Colon (tissue), 2 donors: ENCODE measurements around the gene RXRA.

ENCODE experiments used
- FAIRE-seq: peaks from 2 replicates; lab custom pipeline; 2012; peaks lifted over from hg19 to GRCh38; lab: Jason Lieb, UNC
- donor health status: control.
- donor health status: control.

Gene RXRA

GRCh38 chr9:134403682-134404301 is 77.5 kb downstream of the RXRA start:
- no peak for FAIRE-seq

- no peak for FAIRE-seq
These were observed 78.4 kb downstream of the RXRA start for GRCh38 chr9:134404376-134405358.

- FAIRE-seq, result no peak
These were observed 79.3 kb downstream of the RXRA start for GRCh38 chr9:134405527-134405926.

GRCh38 chr9:134406366-134407120 is 80.3 kb downstream of the RXRA start:
- FAIRE-seq, result no peak

- FAIRE-seq, result no peak
These were observed 81.0 kb downstream of the RXRA start for GRCh38 chr9:134407121-134407779.

GRCh38 chr9:134408389-134408788 is 82.1 kb downstream of the RXRA start:
- FAIRE-seq, result no peak

GRCh38 chr9:134408939-134409737 is 82.9 kb downstream of the RXRA start:
- no peak for FAIRE-seq

- no peak for FAIRE-seq
These were observed 84.0 kb downstream of the RXRA start for GRCh38 chr9:134410071-134410834.

- FAIRE-seq, result no peak
These were observed 84.6 kb downstream of the RXRA start for GRCh38 chr9:134410835-134411217.

GRCh38 chr9:134411440-134412297 is 85.4 kb downstream of the RXRA start:
- no peak for FAIRE-seq

GRCh38 chr9:134412298-134412711 is 86.0 kb downstream of the RXRA start:
- FAIRE-seq, result no peak

- FAIRE-seq, result no peak
These were observed 87.0 kb downstream of the RXRA start for GRCh38 chr9:134413112-134413715.

- FAIRE-seq, result no peak
These were observed 87.8 kb downstream of the RXRA start for GRCh38 chr9:134413890-134414623.

GRCh38 chr9:134414900-134415425 is 88.7 kb downstream of the RXRA start:
- FAIRE-seq, result no peak

- no peak for FAIRE-seq
These were observed 90.2 kb downstream of the RXRA start for GRCh38 chr9:134416385-134417015.

GRCh38 chr9:134418354-134418753 is 92.1 kb downstream of the RXRA start:
- no peak for FAIRE-seq

GRCh38 chr9:134419000-134419683 is 92.9 kb downstream of the RXRA start:
- no peak for FAIRE-seq
